Neural cell (in vitro differentiated cells): Measurements from ENCODE around the gene VWA8. TPM values are rescaled to one million over a fixed set of nuclear protein-coding genes. Genes with fewer than 3 reads are reported as not detected.

Source experiments
- H2AFZ ChIP-seq: fragments of 200-600, 300-800 bp; sonication (generic), shearing (Covaris generic); 2 replicates; pipeline ENCODE4 v1.6.0; 2014; ENCODE audit warnings: low read depth, mild to moderate bottlenecking, antibody characterized with exemption, low read length, moderate library complexity
- H3F3A ChIP-seq: fragments of 200-600 bp; shearing (Covaris generic); 2 replicates; pipeline ENCODE4 v1.6.1; 2016; ENCODE audit warnings: mild to moderate bottlenecking, moderate library complexity, mixed read lengths, antibody characterized with exemption, low read length; ENCODE audit not compliant: insufficient read depth, poor library complexity, severe bottlenecking
- H3K27ac ChIP-seq: fragments of 200-600, 300-800 bp; sonication (generic), shearing (Covaris generic); 2 replicates; pipeline ENCODE4 v1.5.1; 2014; ENCODE audit warnings: mild to moderate bottlenecking, low read length, moderate library complexity
- H3K27me3 ChIP-seq: fragments of 300-800, 200-600 bp; sonication (generic), shearing (Covaris generic); 2 replicates; pipeline ENCODE4 v1.6.0; 2014; ENCODE audit warnings: mild to moderate bottlenecking, low read depth, low read length, moderate library complexity; ENCODE audit not compliant: insufficient read depth
- H3K36me3 ChIP-seq: fragments of 300-800, 200-600 bp; sonication (generic), shearing (Covaris generic); 2 replicates; pipeline ENCODE4 v1.5.1; 2014; ENCODE audit warnings: mild to moderate bottlenecking, antibody characterized with exemption, low read length, moderate library complexity; ENCODE audit not compliant: insufficient read depth
- H3K4me2 ChIP-seq: fragments of 300-800, 200-600 bp; sonication (generic), shearing (Covaris generic); 2 replicates; pipeline ENCODE4 v1.6.0; 2014; ENCODE audit warnings: mild to moderate bottlenecking, low read length
- H3K4me3 ChIP-seq: fragments of 300-800, 200-600 bp; sonication (generic), shearing (Covaris generic); 2 replicates; pipeline ENCODE4 v1.5.1; 2014; ENCODE audit warnings: mild to moderate bottlenecking, low read length, moderate library complexity
- H3K79me2 ChIP-seq: fragments of 200-600 bp; shearing (Covaris generic); replicated peaks from 2 replicates; pipeline ENCODE4 v1.6.0; 2014; ENCODE audit warnings: mild to moderate bottlenecking, low read length, moderate library complexity; ENCODE audit not compliant: insufficient read depth
- H3K9ac ChIP-seq: fragments of 300-800, 200-600 bp; sonication (generic), shearing (Covaris generic); 2 replicates; pipeline ENCODE4 v1.6.1; 2016; ENCODE audit warnings: mild to moderate bottlenecking, low read length, mixed read lengths
- H3K9me2 ChIP-seq: fragments of 200-600 bp; shearing (Covaris generic); 2 replicates; pipeline ENCODE4 v1.6.1; 2016; ENCODE audit warnings: mild to moderate bottlenecking, low read length, mixed read lengths; ENCODE audit not compliant: insufficient read depth
- H3K9me3 ChIP-seq: fragments of 200-600, 300-800 bp; sonication (generic), shearing (Covaris generic); 2 replicates; pipeline ENCODE4 v1.6.1; 2016; ENCODE audit warnings: mild to moderate bottlenecking, mixed run types, low read length, moderate library complexity, mixed read lengths
- H4K20me1 ChIP-seq: fragments of 200-600 bp; shearing (Covaris generic); 2 replicates; pipeline ENCODE4 v1.6.1; 2016; ENCODE audit warnings: mild to moderate bottlenecking, mixed run types; ENCODE audit not compliant: insufficient read depth
- EP300 ChIP-seq: fragments of 450-650 bp; conservative IDR thresholded peaks from 2 replicates; pipeline ENCODE4 v1.6.1; 2014; ENCODE audit warnings: antibody characterized with exemption, mild to moderate bottlenecking, moderate library complexity; ENCODE audit not compliant: poor library complexity, severe bottlenecking
- EZH2 ChIP-seq: fragments of 200-600, 300-800 bp; shearing (Covaris generic), sonication (generic); IDR thresholded peaks from 2 replicates; pipeline ENCODE4 v1.6.1; 2014; ENCODE audit warnings: antibody characterized with exemption, low read length, borderline replicate concordance, mild to moderate bottlenecking; ENCODE audit not compliant: insufficient read depth, poor library complexity, severe bottlenecking
- MXI1 ChIP-seq: fragments of 450-650 bp; conservative IDR thresholded peaks from 2 replicates; pipeline ENCODE4 v1.6.1; 2014; ENCODE audit warnings: antibody characterized with exemption, mild to moderate bottlenecking; ENCODE audit not compliant: poor library complexity, severe bottlenecking
- POLR2AphosphoS5 ChIP-seq: IDR thresholded peaks from 2 replicates; pipeline ENCODE4 v1.6.1; 2012
- RAD21 ChIP-seq: fragments of 450-650 bp; conservative IDR thresholded peaks from 2 replicates; pipeline ENCODE4 v1.6.1; 2014; ENCODE audit warnings: antibody characterized with exemption, mild to moderate bottlenecking, moderate library complexity
- REST ChIP-seq: IDR thresholded peaks from 2 replicates; pipeline ENCODE4 v1.6.1; 2012; ENCODE audit warnings: borderline replicate concordance
- SMC3 ChIP-seq: fragments of 450-650 bp; conservative IDR thresholded peaks from 2 replicates; pipeline ENCODE4 v1.6.1; 2014; ENCODE audit warnings: antibody characterized with exemption, mild to moderate bottlenecking, moderate library complexity; ENCODE audit not compliant: poor library complexity
- TAF1 ChIP-seq: IDR thresholded peaks from 2 replicates; pipeline ENCODE4 v1.6.1; 2012; ENCODE audit warnings: low read depth
- polyA plus RNA-seq: library from polyadenylated mRNA; depleted of rRNA; stranded (reverse); fragments of >200 nt; gene quantifications from 2 replicates; pipeline ENCODE4 v1.2.3, GENCODE V29; 2014
- TF ChIP-seq, protein P1 (sequence below): fragments of 450-650 bp; IDR thresholded peaks from 2 replicates; pipeline ENCODE4 v1.5.1; 2014; ENCODE audit warnings: antibody characterized with exemption, mild to moderate bottlenecking, moderate library complexity; ENCODE audit not compliant: poor library complexity, severe bottlenecking

Gene VWA8
- polyA plus RNA-seq, 1 donor from 2014 or later = 3.6 TPM

- H3K4me3 ChIP-seq = no peak overlapping the region
- no peak overlapping the region for H3K27ac ChIP-seq
- no peaks in the 10 kb centered on the region for H3K27me3 ChIP-seq
- H3K4me2 ChIP-seq = no peak overlapping the region
- no peaks in the 10 kb centered on the region for H4K20me1 ChIP-seq
- no peaks in the 10 kb centered on the region for H3F3A ChIP-seq
- no peak overlapping the region for H3K9ac ChIP-seq
- no peaks in the 10 kb centered on the region for H3K9me3 ChIP-seq
- no peaks in the 10 kb centered on the region for H3K79me2 ChIP-seq
- no peaks in the 10 kb centered on the region for H3K36me3 ChIP-seq
- TF ChIP-seq EZH2 (no peak), TAF1 (no peak), POLR2AphosphoS5 (no peak), MXI1 (no peak), REST (no peak), RAD21 (no peak), EP300 (no peak), SMC3 (no peak)
- TF ChIP-seq, protein P1, sequence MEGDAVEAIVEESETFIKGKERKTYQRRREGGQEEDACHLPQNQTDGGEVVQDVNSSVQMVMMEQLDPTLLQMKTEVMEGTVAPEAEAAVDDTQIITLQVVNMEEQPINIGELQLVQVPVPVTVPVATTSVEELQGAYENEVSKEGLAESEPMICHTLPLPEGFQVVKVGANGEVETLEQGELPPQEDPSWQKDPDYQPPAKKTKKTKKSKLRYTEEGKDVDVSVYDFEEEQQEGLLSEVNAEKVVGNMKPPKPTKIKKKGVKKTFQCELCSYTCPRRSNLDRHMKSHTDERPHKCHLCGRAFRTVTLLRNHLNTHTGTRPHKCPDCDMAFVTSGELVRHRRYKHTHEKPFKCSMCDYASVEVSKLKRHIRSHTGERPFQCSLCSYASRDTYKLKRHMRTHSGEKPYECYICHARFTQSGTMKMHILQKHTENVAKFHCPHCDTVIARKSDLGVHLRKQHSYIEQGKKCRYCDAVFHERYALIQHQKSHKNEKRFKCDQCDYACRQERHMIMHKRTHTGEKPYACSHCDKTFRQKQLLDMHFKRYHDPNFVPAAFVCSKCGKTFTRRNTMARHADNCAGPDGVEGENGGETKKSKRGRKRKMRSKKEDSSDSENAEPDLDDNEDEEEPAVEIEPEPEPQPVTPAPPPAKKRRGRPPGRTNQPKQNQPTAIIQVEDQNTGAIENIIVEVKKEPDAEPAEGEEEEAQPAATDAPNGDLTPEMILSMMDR = no peak
- H3K9me2 ChIP-seq = no peaks in the 10 kb centered on the region
- H2AFZ ChIP-seq = no peak overlapping the region
Measured at GRCh38 chr13:41697578-41697977, 263.3 kb downstream of the VWA8 start.

- no peak overlapping the region for H3K4me2 ChIP-seq
- TF ChIP-seq MXI1 (no peak), EP300 (no peak), RAD21 (no peak), REST (no peak), SMC3 (no peak), EZH2 (no peak), TAF1 (no peak), POLR2AphosphoS5 (no peak)
- TF ChIP-seq, protein P1 = no peak
- H3K9me3 ChIP-seq = no peaks in the 10 kb centered on the region
- no peak overlapping the region for H3K27ac ChIP-seq
- no peaks in the 10 kb centered on the region for H3K36me3 ChIP-seq
- no peak overlapping the region for H3K4me3 ChIP-seq
- H3F3A ChIP-seq = no peaks in the 10 kb centered on the region
- H3K9me2 ChIP-seq = no peaks in the 10 kb centered on the region
- no peak overlapping the region for H3K9ac ChIP-seq
- H2AFZ ChIP-seq = no peak overlapping the region
- no peaks in the 10 kb centered on the region for H3K79me2 ChIP-seq
- no peaks in the 10 kb centered on the region for H4K20me1 ChIP-seq
- no peaks in the 10 kb centered on the region for H3K27me3 ChIP-seq
Measured at GRCh38 chr13:41696163-41697003, 264.5 kb downstream of the VWA8 start.
